GM19452 (cell line): ENCODE measurements around the gene MEGF9.

Experiments used
- ATAC-seq: cut with Tn5 transposase; IDR thresholded peaks from one replicate; pipeline ENCODE4 v1.9.1; 2021; ENCODE audit not compliant: unreplicated experiment

MEGF9 gene

DNA sequence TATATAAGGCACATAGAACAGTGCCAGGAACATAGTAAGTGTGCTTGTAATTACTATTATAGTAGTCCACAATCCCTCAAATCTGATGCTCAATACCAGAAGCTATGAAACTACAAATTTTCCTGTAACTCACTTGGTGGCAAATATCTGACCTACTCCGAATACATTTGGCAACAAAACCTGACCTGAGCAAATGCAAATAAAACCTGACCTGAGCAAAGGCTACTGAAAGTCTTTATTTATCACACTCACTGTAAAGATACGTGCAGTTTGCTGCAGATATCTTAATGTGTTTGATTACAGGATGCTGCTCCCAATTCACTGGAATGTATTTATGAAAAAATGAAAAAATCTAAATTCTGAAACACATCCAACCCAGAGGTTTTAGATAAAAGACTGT lies 7.1 kb downstream of the MEGF9 start:
- no peak for ATAC-seq

DNA sequence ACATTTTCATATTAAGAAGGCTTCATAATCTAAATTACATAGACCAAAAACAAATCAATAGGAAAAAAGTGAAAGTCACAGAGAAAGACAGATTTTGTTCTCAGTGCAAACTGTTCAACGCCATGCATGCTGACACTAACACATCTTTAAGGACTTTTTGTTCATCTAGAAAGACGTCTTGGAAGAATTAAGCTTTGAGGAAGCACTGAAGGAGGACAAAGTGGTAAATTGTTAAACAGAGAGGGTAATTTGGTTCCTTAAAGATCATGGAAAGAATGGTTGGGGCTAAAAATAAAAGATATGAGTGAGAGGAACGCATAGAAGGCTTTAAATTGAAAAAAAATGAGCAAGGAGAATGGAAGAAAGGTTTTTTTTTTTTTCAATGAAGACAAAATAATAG lies 9.1 kb downstream of the MEGF9 start:
- ATAC-seq: no peak

DNA sequence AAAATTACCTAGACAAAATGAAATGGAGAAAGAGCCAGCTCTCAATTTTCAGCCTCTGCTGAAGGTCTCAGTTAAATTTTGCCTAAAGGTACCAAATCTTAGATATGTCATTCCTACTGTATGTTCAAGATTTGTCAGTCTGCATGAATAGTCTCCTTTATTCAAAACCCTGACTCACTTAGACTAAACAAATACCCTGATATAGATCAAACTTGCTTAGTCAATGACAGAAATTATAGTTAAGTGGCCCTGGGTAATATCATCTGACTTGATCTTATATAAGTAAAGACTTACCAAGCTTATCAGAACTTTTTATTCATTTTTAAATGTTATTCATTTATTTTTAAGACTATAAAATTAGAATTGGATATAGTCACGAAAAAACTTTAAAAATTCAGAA lies 12.2 kb downstream of the MEGF9 start:
- no peak for ATAC-seq

DNA sequence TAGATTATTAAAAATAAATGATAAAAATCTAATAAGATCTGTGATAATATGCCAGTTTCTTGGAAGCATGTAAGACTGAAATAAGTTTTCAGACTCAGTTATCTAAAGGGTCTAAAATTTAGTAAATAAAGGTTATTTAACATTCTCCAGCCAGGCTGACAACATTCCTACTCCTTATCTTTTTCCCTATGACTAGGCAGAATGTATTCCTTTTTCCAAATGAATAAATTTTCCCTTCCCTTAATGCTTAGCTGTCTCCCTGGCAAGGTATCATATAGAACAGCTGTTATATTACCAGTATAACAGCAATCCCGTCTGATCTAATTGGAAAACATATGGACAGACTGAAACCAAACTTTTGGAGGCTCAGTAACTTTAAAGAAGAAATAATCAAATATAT lies 13.0 kb downstream of the MEGF9 start:
- no peak for ATAC-seq

GRCh38 chr9:120698766-120699165 lies 15.5 kb downstream of the MEGF9 start:
- no peak for ATAC-seq

DNA sequence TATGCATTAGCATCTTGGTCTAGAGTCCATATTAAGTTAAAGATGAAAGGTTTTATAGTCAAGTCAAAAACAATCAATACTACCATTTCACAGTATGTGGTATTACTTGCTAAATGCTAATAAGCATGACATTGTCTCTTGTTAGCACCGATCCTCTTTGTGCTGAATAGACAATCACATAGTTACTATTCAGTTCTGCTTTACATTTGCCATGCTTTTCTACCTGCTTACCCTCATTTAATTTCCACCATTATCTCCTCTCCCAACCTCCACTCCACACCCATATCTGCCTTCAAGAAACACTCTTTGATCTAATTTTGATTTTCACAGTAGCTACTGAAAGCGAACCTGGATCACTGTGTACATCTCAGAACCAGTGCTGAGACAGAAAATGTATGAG lies 16.8 kb downstream of the MEGF9 start:
- ATAC-seq: no peak

GRCh38 chr9:120696551-120697230 lies 17.6 kb downstream of the MEGF9 start:
- ATAC-seq: no peak

DNA sequence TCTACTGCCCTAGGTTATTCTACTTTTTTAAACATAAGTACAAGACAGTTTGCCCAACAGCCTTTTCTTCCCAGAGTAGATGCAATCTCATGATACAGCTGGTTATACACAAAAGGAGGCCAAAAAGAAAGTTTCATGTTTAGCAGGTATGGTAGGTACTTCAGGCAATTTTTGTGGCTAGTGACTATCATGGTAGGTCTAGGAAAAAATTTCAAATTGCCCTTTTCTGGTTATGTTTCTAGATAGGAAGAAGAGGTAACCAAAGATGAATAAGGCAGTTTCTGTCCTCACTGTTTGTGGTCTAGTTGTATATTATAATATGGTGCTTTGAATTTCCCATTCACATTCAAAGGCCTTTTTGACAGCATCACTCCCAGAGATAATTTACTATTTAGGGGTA lies 19.7 kb downstream of the MEGF9 start:
- no peak for ATAC-seq

- peak; percentile 67 for ATAC-seq
Measured at GRCh38 chr9:120693700-120694008, 20.6 kb downstream of the MEGF9 start.

DNA sequence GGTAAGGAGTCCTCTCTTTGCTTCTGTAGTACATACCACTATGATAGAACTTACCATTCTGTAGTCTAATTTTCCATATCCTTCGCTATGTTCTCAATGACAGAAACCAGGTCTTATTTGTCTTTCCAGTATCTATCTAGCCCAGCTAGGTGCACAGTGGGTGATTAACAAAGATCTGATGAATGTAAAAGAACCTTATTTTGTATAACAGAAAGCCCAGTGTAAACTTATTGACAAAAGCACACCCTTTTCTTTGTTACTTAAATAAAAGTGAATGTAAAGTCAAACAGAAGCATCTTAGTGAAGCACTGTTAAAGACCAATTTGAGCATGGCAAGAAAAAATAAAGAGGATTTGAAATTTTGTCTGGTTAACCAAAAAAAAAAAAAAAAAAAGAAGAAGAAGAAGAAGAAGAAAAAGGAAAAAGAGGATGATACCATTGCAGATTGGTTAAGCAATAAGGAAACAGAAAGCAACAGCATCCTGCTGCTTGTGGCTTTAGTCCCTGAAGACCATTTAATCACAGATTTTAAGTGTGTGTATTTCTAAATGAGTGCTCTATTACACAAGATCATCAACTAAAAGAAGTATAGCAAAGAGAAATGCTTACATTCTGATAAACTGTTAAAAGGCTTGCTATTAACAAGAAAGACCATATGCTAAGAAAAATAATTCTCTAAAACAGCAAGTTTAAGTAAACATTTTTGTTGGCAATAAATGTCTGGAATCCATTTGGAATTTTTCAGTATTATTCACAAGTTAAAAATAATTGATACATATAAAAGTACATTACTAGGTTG lies 21.2 kb downstream of the MEGF9 start:
- peak; percentile 63 for ATAC-seq

- ATAC-seq: no peak
Measured at GRCh38 chr9:120690372-120690771, 23.9 kb downstream of the MEGF9 start.

DNA sequence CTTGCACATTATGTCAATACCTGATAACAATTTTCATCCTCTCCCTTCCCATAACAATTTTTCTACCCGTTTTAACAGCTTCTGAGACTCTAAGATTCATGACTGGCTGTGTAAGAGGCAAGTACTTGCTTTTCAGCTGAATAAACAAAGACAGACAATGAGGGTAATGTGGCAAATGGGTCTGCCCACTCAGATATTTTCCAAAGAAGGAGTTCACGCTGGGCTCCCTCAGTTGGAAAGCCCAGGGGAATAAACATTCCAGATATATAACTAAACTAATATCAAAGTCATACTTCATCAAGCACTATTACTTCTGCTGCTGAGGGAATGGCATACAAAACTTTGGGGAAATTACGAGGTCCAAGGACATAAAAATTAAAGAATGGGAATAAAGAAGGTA lies 24.4 kb downstream of the MEGF9 start:
- ATAC-seq: no peak

DNA sequence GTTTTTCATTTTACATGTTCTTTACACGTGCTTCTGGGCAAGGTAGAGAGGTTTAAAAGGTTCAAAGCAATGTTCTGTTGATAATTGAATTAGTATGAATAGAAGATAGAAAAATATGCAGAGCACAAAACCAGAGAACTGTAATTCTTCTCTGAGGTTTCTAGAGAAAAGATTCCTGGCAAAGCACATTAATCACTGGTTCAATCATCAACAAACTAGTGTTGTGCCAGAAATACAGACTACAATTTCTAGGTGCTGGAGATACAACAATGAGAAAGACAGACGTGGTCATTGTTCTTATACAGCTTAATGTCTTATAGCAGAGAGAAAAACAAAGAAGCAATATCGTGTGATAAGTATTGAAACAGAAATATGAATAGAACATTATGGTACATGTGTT lies 25.5 kb downstream of the MEGF9 start:
- no peak for ATAC-seq

- no peak for ATAC-seq
Measured at GRCh38 chr9:120683150-120683549, 31.1 kb downstream of the MEGF9 start.

GRCh38 chr9:120681121-120681520 lies 33.1 kb downstream of the MEGF9 start:
- ATAC-seq: no peak

GRCh38 chr9:120680579-120680978 lies 33.7 kb downstream of the MEGF9 start:
- ATAC-seq: no peak

GRCh38 chr9:120680161-120680560 lies 34.1 kb downstream of the MEGF9 start:
- ATAC-seq: no peak

DNA sequence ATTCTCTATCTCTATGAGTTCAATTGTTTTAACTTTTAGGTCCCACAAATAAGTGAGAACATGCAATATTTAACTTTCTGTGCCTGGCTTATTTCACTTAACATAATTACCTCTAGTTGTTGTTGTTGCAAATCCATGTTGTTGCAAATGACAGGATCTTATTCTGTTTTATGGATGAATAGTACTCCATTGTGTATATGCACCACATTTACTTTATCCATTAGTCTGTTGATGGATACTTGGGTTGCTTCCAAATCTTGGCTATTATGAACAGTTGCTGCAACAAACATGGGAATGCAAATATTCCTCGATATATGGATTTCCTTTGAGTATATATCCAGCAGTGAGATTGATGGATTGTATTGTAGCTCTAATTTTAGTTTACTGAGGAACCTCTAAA lies 36.3 kb downstream of the MEGF9 start:
- no peak for ATAC-seq

GRCh38 chr9:120676767-120677402 lies 37.4 kb downstream of the MEGF9 start:
- no peak for ATAC-seq

- no peak for ATAC-seq
Measured at GRCh38 chr9:120668399-120668798, 45.9 kb downstream of the MEGF9 start.

DNA sequence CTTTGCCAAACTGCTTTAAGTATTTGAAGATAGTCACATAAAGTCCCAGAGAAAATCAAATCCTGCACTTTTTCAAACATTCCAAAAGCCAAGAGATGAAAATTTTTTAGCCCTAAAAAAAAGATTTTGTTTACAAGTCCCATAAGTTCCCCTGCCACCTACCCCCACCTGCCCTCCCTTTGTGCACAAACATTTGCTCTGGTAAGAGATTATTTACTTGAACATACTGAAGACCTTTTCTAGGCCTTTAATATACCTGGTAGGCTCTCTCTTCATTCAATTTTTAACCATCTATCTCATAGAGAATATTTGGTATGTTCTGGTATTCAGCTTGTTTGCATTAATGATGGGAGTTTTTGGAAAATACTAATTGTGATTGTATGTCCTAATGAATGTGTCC lies 50.3 kb downstream of the MEGF9 start:
- no peak for ATAC-seq

- no peak for ATAC-seq
Measured at GRCh38 chr9:120663380-120663779, 50.9 kb downstream of the MEGF9 start.
